ENCODE measurements around the gene SOBP.

DNA sequence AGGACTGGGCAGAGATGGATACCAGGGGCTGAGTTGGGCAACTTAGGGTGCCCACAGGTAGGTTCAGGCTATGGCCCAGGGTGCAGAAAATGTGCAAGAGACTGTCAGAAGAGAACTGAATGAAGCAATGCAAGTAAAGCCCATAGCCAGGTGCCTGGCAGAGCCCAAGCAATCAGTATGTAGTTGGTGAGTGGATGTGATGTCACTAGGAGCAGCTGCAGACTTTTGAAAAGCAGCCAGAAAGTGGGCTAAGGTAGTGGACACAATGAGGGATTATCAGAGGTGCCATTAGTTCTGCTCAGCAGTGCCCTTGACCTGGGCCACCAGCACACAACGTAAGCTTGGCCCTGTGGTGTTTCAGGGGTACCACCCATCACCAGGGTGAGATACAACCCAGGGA, 135.3 kb downstream of the SOBP start:
- TF ChIP-seq CBX2 (IDR thresholded peaks at IDR 0.05; ENCODE audit: borderline replicate concordance, low read depth), result no peak
- TF ChIP-seq, protein P1, sequence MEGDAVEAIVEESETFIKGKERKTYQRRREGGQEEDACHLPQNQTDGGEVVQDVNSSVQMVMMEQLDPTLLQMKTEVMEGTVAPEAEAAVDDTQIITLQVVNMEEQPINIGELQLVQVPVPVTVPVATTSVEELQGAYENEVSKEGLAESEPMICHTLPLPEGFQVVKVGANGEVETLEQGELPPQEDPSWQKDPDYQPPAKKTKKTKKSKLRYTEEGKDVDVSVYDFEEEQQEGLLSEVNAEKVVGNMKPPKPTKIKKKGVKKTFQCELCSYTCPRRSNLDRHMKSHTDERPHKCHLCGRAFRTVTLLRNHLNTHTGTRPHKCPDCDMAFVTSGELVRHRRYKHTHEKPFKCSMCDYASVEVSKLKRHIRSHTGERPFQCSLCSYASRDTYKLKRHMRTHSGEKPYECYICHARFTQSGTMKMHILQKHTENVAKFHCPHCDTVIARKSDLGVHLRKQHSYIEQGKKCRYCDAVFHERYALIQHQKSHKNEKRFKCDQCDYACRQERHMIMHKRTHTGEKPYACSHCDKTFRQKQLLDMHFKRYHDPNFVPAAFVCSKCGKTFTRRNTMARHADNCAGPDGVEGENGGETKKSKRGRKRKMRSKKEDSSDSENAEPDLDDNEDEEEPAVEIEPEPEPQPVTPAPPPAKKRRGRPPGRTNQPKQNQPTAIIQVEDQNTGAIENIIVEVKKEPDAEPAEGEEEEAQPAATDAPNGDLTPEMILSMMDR (IDR thresholded peaks at IDR 0.05), result no peak
- TF ChIP-seq RCOR1 (IDR thresholded peaks at IDR 0.05; ENCODE audit: low read depth, low read length), result no peak
- no peak for TF ChIP-seq CHD2 (IDR thresholded peaks at IDR 0.05; ENCODE audit: low read length, partially characterized antibody)
- TF ChIP-seq, protein P2, sequence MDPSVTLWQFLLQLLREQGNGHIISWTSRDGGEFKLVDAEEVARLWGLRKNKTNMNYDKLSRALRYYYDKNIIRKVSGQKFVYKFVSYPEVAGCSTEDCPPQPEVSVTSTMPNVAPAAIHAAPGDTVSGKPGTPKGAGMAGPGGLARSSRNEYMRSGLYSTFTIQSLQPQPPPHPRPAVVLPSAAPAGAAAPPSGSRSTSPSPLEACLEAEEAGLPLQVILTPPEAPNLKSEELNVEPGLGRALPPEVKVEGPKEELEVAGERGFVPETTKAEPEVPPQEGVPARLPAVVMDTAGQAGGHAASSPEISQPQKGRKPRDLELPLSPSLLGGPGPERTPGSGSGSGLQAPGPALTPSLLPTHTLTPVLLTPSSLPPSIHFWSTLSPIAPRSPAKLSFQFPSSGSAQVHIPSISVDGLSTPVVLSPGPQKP (IDR thresholded peaks at IDR 0.05; ENCODE audit: low read depth, low read length), result no peak
- no peak for TF ChIP-seq POLR2A (IDR thresholded peaks at IDR 0.05; ENCODE audit: low read length)
- TF ChIP-seq EP300 (IDR thresholded peaks at IDR 0.05), result no peak
- TF ChIP-seq, protein P3, sequence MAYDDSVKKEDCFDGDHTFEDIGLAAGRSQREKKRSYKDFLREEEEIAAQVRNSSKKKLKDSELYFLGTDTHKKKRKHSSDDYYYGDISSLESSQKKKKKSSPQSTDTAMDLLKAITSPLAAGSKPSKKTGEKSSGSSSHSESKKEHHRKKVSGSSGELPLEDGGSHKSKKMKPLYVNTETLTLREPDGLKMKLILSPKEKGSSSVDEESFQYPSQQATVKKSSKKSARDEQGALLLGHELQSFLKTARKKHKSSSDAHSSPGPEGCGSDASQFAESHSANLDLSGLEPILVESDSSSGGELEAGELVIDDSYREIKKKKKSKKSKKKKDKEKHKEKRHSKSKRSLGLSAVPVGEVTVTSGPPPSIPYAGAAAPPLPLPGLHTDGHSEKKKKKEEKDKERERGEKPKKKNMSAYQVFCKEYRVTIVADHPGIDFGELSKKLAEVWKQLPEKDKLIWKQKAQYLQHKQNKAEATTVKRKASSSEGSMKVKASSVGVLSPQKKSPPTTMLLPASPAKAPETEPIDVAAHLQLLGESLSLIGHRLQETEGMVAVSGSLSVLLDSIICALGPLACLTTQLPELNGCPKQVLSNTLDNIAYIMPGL (CRISPR knock-in tag; IDR thresholded peaks at IDR 0.05; ENCODE audit: borderline replicate concordance), result no peak
- TF ChIP-seq, protein P4, sequence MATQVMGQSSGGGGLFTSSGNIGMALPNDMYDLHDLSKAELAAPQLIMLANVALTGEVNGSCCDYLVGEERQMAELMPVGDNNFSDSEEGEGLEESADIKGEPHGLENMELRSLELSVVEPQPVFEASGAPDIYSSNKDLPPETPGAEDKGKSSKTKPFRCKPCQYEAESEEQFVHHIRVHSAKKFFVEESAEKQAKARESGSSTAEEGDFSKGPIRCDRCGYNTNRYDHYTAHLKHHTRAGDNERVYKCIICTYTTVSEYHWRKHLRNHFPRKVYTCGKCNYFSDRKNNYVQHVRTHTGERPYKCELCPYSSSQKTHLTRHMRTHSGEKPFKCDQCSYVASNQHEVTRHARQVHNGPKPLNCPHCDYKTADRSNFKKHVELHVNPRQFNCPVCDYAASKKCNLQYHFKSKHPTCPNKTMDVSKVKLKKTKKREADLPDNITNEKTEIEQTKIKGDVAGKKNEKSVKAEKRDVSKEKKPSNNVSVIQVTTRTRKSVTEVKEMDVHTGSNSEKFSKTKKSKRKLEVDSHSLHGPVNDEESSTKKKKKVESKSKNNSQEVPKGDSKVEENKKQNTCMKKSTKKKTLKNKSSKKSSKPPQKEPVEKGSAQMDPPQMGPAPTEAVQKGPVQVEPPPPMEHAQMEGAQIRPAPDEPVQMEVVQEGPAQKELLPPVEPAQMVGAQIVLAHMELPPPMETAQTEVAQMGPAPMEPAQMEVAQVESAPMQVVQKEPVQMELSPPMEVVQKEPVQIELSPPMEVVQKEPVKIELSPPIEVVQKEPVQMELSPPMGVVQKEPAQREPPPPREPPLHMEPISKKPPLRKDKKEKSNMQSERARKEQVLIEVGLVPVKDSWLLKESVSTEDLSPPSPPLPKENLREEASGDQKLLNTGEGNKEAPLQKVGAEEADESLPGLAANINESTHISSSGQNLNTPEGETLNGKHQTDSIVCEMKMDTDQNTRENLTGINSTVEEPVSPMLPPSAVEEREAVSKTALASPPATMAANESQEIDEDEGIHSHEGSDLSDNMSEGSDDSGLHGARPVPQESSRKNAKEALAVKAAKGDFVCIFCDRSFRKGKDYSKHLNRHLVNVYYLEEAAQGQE (IDR thresholded peaks at IDR 0.05), result no peak

Data from A549 (cell line).